NCI-H2107 treated with DMSO at 0.1 percent for 48 hours (cell line): Measurements from ENCODE around the gene SPECC1.
"Not testable (repeated sequence)": the region's sequence is repeated elsewhere in the genome, so short reads cannot be mapped to it uniquely, and the experiment has no call there.

ENCODE experiments used
- DNase-seq: peaks from one replicate; lab custom pipeline; 2025; ENCODE audit not compliant: unreplicated experiment; lab: John Stamatoyannopoulos, UW

Gene SPECC1

DNA sequence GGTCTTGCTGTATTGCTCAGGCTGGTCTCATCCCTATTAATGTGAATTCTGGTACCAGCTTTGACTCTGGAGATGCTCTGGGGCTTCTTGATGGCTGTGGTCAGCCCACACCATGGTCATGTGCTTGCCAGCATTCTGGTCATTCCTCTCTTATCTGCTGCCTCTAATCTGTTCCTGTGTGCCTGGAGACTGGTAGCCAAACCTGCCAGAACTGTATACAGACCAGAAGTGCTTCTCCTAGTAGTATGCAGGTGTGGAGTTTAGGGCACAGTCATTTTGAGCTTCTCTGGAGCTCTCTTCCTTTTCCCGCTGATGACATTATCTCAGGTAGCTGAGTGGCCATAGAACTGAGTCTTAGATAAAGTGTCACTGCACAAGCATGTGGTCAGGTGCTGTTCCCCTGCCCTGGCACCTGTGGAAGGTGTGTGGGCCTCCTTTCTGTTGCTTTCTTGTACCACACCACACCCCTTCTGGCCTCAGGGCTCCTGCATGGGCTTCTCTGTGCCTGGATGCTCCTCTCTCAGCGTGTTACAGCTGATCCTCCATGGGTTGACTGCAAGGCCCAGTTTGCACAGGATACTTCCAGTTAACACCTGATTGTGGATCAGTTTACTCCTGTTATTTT, 162.7 kb downstream of the SPECC1 start:
- no peak for DNase-seq

GRCh38 chr17:20172376-20172775, 163.2 kb downstream of the SPECC1 start:
- no peak for DNase-seq

GRCh38 chr17:20173091-20173490, 163.9 kb downstream of the SPECC1 start:
- DNase-seq, result no peak

DNA sequence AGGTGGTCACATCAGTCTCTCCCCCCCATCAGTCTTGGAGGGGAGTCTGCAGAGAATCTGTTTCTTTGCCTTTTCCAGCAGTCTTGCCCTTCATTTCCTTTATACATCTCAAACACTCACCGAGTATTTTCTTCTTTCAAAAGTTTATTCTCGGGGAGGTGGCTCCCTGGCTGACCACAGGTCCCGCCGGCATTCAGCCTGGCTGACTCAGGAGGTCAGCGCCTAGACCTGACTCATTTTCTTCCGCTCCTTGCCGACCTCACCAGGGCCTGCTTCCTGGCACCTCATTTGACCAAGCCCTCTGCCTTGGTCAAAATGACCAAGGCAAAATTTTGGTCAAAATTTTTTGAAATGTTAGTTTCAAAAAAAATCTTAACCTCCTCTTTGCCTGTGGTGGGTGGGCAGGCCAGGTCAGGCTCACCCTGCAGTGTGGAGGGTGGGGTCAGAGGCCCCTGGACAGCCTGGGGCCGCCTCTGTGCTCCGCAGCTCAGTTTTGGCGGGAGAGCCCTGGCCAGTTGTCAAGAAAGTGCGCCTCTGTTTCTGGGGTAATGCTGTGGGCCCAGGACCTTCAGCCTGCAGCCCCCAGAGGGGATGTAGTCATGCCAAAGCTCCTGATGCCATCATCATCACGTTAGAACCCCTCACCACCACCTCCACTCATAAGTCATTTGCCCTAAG, 165.6 kb downstream of the SPECC1 start:
- DNase-seq, result no peak

GRCh38 chr17:20179041-20179440, 169.9 kb downstream of the SPECC1 start:
- no peak for DNase-seq

DNA sequence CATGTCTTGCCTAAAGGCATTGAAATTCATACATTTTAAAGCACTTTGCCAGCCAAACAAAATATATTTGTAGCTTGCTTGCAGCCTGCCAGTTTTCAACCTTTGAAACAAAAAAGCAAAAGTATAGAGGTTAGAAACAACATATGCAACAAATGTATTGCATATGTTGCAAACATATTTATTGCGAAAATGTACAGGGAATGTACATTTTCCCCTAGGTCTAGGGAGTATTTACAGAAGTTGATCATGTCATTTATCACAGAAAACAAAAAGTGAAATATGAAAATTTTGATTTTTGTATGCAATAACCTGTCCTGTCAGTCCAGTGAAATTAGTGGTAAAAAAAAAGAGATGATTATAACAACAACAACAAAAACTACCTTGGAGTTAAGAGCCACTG, 171.5 kb downstream of the SPECC1 start:
- no peak for DNase-seq

DNA sequence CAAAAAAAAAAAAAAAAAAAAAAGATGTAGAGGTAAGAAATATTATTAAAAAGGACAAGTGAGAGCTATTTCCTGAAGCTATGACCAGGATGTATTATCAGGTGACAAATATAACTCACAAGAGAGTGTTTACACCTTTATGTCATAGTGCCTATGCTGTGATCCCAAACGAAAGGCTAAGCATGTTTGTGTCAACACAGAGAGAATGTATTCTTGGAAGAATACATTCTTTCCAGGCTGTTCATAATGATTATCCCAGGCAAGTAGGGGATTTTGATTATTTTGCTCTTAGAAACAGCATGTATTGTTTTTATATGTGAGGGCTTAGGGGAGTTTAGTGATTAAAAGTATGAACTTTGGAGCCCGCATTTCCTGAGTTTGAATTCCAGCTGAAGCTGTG, 175.0 kb downstream of the SPECC1 start:
- DNase-seq, result no peak

- DNase-seq, result no peak
Measured at GRCh38 chr17:20184977-20185619, 175.9 kb downstream of the SPECC1 start.

DNA sequence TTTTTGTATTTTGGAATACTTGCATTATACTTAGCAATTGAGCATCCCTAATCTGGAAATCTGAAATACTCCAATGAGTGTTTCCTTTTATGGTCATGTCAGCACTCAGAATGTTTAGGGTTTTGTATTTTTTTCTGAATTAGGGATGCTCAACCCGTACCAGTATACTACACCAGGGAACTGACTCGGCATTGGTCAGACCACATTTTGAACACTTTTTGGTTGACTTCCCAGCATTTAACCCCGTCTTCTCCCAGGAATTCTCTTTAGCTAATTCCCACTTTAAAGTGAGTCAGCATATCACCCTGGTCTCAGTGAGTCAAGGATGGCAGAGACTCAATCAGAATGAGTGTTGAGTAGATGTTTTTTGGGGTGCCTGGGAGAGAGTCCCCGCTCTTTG, 177.9 kb downstream of the SPECC1 start:
- no peak for DNase-seq

DNA sequence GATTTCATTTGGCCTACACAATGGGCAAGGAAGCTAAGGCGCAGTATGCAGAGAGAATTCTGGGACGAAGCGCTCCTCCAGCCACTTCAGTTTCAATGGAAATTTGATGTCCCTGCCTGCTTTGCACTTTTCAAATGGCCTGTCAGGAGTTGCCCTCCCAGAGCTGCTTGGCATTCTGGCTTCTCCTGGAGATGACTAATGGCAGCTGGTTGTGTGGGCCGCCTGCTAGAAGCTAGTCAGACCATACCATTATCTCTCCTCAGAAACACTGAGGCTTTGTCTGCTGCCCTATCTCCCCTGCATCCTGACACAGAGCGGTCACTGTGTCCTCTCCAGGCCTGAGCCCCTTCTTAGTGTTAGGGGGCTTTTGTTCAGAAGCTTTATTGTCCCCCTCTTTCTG, 180.1 kb downstream of the SPECC1 start:
- no peak for DNase-seq

DNA sequence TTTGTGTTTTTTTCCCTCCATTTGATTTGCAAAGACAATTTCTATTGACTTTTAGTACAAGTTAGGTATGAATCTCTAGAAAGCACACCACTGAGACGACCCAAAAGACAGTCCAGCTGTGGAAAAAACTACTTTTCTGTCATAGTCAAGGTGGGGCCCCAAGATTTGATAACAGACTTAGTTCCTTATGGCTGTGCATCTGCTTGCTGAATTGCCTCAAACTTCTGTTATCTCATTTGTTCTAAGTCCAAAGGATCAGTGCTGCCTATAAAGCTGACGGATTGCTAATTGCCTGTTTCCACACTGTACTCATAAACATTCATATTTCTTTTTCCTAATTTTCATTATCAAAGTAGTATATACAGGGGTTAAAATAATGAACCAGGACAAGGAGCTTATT, 180.8 kb downstream of the SPECC1 start:
- DNase-seq, result no peak

- DNase-seq, result no peak
Measured at GRCh38 chr17:20190605-20191004, 181.4 kb downstream of the SPECC1 start.

DNA sequence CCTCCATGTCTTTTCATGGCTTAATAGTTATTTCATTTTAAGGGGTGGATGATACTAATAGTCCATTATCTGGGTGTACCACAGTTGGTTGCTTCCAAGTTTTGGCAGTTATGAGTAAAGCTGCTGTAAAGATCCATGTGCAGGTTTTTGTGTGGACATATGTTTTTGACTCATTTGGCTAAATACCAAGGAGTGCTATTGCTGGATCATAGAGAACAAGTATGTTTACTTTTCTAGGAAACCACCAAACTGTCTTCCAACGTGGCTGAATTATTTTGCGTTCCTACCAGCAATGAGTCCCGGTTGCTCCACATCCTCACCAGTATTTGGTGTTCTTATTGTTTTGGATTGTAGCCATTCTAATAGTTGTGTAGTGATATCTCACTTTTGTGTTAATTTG, 181.9 kb downstream of the SPECC1 start:
- no peak for DNase-seq

- DNase-seq, result not testable (repeated sequence)
Measured at GRCh38 chr17:20196286-20196685, 187.1 kb downstream of the SPECC1 start.

GRCh38 chr17:20197272-20197926, 188.2 kb downstream of the SPECC1 start:
- no peak for DNase-seq

- DNase-seq, result no peak
Measured at GRCh38 chr17:20200016-20200795, 191.0 kb downstream of the SPECC1 start.

DNA sequence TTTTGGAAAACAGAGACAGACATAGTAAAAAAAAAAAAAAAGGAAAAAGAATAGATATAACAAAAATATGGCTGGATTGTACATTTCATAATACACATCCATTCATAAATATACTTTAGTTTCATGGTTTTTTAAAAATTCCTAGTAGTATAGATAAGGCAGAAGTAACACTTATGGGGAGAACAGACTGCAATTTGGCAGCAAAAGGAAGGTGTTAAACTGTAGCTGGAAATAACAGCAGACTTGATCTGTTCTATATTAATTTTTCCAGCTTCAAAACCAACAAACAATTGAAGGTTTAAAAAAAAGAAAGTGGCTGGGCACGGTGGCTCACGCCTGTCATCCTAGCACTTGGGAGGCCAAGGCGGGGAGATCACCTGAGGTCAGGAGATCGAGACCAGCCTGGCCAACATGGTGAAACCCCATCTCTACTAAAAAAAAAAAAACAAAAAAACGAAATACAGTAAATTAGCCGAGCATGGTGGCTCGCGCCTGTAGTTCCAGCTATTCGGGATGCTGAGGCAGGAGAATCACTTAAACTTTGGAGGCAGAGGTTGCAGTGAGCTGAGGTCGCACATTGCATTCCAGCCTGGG, 191.8 kb downstream of the SPECC1 start:
- DNase-seq, result no peak

DNA sequence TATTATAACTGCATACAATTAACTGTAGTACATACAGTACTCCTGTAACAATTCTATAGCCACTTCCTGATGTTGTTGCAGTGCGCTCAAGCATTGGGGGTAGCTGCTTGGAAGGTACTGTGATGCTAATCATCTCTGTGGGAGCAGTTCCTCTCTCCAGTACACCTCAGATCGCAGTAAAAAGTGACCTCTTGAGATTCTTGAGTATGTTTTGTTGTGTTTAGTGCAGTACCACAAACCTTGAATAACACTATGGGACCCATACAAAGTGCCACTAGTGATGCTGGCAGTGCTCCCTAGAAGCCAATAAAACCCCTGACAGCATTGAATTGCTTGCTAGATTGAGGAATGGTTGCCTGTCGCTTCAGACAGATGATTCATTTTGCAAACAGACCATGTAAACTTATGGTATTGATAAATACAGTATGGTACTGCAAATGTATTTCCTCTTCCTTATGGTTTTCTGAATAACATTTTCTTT, 193.0 kb downstream of the SPECC1 start:
- no peak for DNase-seq

DNA sequence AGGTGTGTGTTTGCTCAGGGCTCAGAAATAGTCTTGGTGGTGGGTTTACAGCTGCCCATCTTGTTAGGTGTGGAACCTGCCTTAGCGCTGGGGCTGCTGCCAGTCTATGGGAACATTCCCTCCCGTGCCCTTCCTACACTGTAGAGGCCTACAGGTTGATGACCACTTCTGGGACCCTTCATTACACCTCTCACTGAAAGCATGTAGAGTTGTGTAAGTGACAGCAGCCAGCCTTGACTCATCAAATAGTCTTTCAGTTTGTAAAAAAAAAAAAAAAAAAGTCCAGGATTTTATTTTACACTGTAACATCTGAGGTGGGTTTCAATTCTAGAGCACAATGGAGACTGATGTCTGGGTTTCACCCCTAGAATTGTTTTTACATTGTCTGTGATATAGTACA, 193.9 kb downstream of the SPECC1 start:
- no peak for DNase-seq

DNA sequence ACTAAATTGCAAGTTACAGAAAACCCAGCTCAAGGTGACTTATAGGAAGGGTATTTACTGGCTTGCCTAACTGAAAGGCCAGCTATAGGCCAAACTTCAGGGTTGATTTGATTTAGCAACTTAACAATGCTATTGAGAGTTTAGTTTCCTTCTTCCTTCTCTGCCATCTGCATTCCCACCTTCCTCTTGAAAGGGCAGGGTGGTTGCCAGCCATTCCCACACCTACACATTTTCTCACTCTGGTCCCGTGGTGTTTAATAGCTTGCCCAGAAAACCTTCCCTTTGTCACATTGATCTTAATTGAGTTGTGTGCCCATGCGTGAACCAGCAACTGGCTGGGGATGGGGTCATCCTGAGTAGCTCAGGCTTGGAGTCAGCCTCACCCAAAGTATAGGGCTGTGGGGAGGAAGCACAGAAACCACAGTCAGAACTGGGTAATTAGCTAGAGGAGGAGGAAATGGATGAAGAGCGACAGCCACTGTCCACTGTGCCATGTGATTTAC, 194.7 kb downstream of the SPECC1 start:
- no peak for DNase-seq
